ENCODE measurements around the gene DDIAS.
A peak's percentile ranks its signal among the peaks of the same experiment; 100 is the strongest.
"Not testable (repeated sequence)": the region's sequence is repeated elsewhere in the genome, so short reads cannot be mapped to it uniquely, and the experiment has no call there.

The DDIAS gene, protein sequence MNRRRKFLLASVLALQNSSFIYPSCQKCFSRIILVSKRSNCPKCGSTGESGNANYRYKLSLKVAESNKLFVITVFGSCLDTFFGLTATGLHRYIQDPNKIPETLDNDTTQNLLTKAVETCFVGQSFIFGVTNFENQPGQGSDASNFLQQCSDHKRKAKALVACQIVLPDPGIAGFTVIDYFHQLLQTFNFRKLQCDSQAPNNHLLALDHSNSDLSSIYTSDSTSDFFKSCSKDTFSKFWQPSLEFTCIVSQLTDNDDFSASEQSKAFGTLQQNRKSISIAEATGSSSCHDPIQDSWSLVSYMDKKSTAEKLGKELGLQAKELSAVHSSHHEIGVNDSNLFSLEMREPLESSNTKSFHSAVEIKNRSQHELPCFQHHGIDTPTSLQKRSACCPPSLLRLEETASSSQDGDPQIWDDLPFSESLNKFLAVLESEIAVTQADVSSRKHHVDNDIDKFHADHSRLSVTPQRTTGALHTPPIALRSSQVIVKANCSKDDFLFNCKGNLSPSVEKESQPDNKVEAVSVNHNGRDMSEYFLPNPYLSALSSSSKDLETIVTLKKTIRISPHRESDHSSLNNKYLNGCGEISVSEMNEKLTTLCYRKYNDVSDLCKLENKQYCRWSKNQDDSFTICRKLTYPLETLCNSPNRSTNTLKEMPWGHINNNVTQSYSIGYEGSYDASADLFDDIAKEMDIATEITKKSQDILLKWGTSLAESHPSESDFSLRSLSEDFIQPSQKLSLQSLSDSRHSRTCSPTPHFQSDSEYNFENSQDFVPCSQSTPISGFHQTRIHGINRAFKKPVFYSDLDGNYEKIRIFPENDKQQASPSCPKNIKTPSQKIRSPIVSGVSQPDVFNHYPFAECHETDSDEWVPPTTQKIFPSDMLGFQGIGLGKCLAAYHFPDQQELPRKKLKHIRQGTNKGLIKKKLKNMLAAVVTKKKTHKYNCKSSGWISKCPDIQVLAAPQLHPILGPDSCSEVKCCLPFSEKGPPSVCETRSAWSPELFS

GRCh38 chr11:82901165-82901921 lies at the start of gene DDIAS:
Gene DDIAS (plus strand): TSS chr11:82901736. CDS start chr11:82914739, 13,003 bp downstream.
- peak; percentile 79 for DNase-seq

- no peak for DNase-seq
Observed at GRCh38 chr11:82854242-82854641, 47.3 kb upstream of the DDIAS start.

DNA sequence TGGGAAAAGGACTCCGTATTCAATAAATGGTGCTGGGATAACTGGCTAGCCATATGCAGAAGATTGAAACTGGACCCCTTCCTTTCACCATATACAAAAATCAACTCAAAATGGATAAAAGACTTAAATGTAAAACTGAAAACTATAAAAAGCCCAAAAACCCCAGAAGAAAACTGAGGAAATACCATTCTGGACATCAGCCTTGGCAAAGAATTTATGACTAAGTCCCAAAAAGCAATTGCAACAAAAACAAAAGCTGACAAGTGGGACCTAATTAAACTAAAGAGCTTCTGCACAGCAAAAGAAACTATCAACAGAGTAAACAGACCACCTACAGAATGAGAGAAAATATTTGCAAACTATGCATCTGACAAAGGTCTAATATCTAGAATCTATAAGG lies 46.6 kb upstream of the DDIAS start:
- DNase-seq = not testable (repeated sequence)

DNA sequence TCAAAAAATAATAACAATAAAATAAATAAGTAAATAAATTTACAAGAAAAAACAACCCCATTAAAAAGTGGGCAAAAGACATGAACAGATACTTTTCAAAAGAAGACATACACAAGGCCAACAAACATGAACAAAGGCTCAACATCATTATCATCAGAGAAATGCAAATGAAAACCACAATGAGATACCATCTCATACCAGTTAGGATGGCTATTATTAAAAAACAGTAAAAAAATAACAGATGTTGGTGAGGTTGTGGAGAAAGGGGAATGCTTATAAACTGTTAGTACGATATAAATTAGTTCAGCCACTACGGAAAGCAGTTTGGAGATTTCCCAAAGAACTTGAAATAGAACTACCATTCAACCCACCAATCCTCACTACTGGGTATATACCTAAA lies 45.9 kb upstream of the DDIAS start:
- no peak for DNase-seq

GRCh38 chr11:82857145-82857544 lies 44.4 kb upstream of the DDIAS start:
- DNase-seq = no peak

DNA sequence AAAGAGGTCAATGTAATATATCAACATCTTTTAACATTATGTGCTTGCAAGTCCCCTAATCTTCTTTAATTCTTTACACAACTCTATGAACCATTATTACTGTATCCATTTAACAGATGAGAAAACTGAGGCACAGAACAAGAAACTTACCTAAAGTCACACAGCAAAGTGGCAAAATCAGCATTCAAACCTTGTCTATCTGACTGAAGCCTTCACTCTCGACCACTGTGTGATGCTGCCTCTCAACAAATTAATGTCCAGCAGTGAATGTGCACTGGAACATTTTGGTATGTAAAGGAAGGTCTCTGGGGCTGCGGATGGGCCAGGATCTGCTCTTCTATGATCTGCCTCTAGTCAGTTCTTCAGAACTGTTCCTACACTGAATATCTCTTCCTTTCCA lies 43.4 kb upstream of the DDIAS start:
- DNase-seq = no peak

GRCh38 chr11:82858556-82859091 lies 42.9 kb upstream of the DDIAS start:
- DNase-seq = no peak

GRCh38 chr11:82859750-82860149 lies 41.8 kb upstream of the DDIAS start:
- no peak for DNase-seq

- no peak for DNase-seq
Observed at GRCh38 chr11:82862379-82862778, 39.2 kb upstream of the DDIAS start.

GRCh38 chr11:82863209-82863608 lies 38.3 kb upstream of the DDIAS start:
- DNase-seq = no peak

- no peak for DNase-seq
Observed at GRCh38 chr11:82864268-82864667, 37.3 kb upstream of the DDIAS start.

DNA sequence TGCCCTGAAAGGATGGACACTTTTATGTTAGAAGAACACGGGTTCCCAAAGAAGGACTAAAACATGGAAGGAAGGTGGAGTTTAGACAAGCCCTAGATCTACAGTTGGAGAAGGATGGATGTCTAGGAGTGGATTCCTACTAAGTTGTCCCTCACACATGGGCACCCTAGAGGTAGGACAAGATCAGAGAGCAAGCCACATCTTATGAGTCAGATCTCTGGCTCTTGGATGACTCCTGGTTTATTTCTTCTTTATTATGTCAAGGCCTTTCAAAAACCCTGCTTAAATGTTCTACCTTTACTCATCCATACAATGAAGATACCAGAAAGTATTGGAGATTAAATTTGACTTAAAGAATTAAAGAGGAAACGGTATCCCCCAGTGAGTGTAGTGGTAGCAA lies 35.7 kb upstream of the DDIAS start:
- DNase-seq = no peak

- DNase-seq = peak; percentile 35
Observed at GRCh38 chr11:82867495-82868082, 33.9 kb upstream of the DDIAS start.

GRCh38 chr11:82869657-82870056 lies 31.9 kb upstream of the DDIAS start:
- no peak for DNase-seq

DNA sequence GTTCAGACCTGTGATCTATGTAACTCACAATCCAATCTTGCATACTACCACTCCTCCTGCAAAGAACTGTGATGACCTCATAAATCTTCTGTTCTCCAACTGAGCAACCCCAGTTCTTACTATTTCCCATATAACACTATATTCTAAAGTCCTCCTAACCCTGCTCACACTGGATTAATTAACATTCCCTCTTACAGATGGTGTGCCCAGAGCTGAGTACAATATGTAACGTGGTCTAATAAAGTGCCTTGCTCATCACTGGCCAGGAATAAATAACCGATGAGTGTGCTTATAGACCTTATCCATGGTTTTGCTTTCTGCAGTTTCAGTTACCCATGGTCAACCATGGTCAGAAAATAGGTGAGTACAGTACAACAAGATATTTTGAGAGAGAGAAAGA lies 29.9 kb upstream of the DDIAS start:
- DNase-seq = no peak

- no peak for DNase-seq
Observed at GRCh38 chr11:82872377-82873150, 29.0 kb upstream of the DDIAS start.

DNA sequence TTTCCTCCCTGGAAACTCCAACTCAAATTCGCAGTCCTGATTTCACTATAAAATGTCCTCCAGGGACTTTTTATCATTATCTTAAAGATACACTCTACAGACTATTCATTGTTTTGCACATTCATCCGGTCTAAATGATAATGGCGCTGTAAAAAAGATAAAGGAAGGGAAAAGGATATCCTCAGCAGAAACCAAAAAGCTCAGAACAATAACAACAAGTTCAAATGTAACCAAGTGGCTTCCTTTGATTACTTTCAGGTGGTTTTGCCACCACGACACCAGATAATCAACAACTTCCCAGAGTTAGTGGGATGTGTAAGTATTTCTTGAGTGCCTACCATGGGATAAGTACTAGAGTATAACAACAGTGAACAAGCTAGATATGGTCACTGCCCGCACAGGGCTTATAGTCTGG lies 27.6 kb upstream of the DDIAS start:
- no peak for DNase-seq

DNA sequence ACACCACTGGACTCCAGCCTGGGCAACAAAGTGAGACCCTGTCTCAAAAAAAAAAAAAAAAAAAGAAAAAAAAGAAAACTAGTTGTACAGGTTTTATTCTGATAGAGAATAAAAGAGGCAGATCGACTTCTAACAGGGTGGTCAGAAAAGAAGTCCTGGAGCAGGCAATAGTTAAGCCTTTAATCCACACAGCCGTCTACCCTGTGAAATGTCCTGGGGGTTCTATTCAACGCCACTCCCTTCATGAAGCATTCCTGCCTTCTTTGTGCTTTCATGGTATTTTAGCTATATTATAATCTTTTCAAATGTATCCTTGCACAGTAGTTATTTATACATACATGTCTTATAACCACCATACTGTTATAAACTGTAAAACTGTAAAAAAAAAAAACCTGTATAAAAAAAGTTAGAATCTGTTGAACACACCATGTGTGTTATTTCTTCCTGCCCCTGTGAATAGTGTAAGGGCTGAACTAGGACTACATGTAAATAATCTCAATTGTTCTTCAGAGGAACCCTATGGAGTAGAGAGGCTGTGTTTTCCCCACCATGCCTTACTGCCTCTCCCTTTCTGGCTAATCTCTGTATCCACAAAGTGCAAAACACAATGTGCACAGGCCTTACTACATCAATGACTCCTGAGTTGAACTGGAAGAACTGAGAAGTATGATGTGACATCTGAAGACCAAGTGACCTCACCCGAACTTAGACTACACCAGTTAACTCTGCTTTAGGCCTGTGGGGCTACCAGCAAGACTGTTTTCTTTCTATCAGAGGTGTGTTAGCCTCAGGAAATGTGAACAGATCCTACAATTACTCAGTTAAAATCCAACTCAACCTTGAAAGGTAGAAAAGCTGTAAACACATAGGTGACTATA lies 26.7 kb upstream of the DDIAS start:
- no peak for DNase-seq

GRCh38 chr11:82883853-82884252 lies 17.7 kb upstream of the DDIAS start:
- DNase-seq = no peak
